Heart right ventricle (tissue), 16 donors: ENCODE measurements around the gene RPS8. TPM values are rescaled to one million over a fixed set of nuclear protein-coding genes. Genes with fewer than 3 reads are reported as not detected.

Experiments used
- ATAC-seq, 8 donors: fragments of 200-7000 bp; cut with Tn5 transposase; one replicate each; pipeline ENCODE4 v1.9.1; 2020; ENCODE audit warnings: mild to moderate bottlenecking in 8 of 8, moderate library complexity in 8 of 8, moderate number of reproducible peaks in 1 of 8
- DNase-seq, 2 donors: peaks; one replicate each; pipeline ENCODE4 v3.0.0-alpha.2; 2020
- H3K27ac ChIP-seq, 10 donors: fragments of 200-600 bp; sonication (generic) in 2 of 10; one replicate each; pipeline versions ENCODE4 v1.5.0 to v1.8.0; 2020 to 2022; ENCODE audit warnings: mild to moderate bottlenecking in 3 of 10
- H3K27me3 ChIP-seq, 7 donors: fragments of 200-600 bp; one replicate each; pipeline ENCODE4 v1.8.0; 2021 to 2022; ENCODE audit warnings: mild to moderate bottlenecking in 2 of 7
- H3K36me3 ChIP-seq, 9 donors: fragments of 200-600 bp; sonication (generic) in 1 of 9; one replicate each; pipeline versions ENCODE4 v1.5.0 to v1.8.0; 2020 to 2022; ENCODE audit warnings: mild to moderate bottlenecking in 2 of 9
- H3K4me1 ChIP-seq, 9 donors: fragments of 200-600 bp; sonication (generic) in 1 of 9; one replicate each; pipeline versions ENCODE4 v1.5.0 to v1.8.0; 2020 to 2022; ENCODE audit warnings: mild to moderate bottlenecking in 4 of 9
- H3K4me3 ChIP-seq, 10 donors: fragments of 200-600 bp; sonication (generic) in 2 of 10; one replicate each; pipeline versions ENCODE4 v1.5.0 to v1.8.0; 2020 to 2022; ENCODE audit warnings: mild to moderate bottlenecking in 7 of 10, moderate library complexity in 2 of 10
- H3K9me3 ChIP-seq, 11 donors: fragments of 200-600 bp in 10 of 11; sonication (generic) in 2 of 11; one replicate each; pipeline versions ENCODE4 v1.5.0 to v1.8.0; 2013 to 2022; ENCODE audit warnings: mild to moderate bottlenecking in 2 of 11, control low read depth in 1 of 11, moderate library complexity in 1 of 11
- CTCF ChIP-seq, 9 donors: fragments of 200-600 bp; sonication (generic) in 2 of 9; IDR thresholded peaks; one replicate each; pipeline versions ENCODE4 v1.5.0 to v1.8.0; 2021 to 2022; ENCODE audit warnings: antibody characterized with exemption in 9 of 9, mild to moderate bottlenecking in 5 of 9, moderate library complexity in 1 of 9
- WGBS, 2 donors: extraction: QIAGEN DNeasy Blood & Tissue Kit; methylation state at CpG; one replicate each; pipeline ENCODE4 v1.1.7; 2013; ENCODE audit warnings: inconsistent platforms in 1 of 2; 5-methylcytosine and 5-hydroxymethylcytosine counted together
- intact Hi-C, 10 donors: fragments of 100-400 bp; cut with DNase I; formaldehyde crosslinking; loops; one replicate each; pipeline versions ENCODE4 v1.11.1 to v1.14.2; 2022
- polyA plus RNA-seq, 2 donors: library from polyadenylated mRNA; stranded (reverse); fragments of 200-250 nt; gene quantifications; one replicate each; pipeline ENCODE4 v1.2.3, GENCODE V29; 2013
- total RNA-seq, 10 donors: library from RNA; stranded (reverse); fragmentation: NEBNext Ultra II Directional in 3 of 10; extraction: Animal tissue kit (Norgen Biotek cat#: 25700) in 3 of 10; gene quantifications; one replicate each; pipeline versions ENCODE4 v1.2.1 to v1.2.4, GENCODE V29; 2021 to 2023
- donor health status: Arrhythmogenic right ventricular cardiomyopathy.
- donor health status: ischemic (EF 13 %, LVEDD 7.1; RV severe dilation, severe dysfunction).
- donor health status: healthy with polysubstance abuse.
- donor health status: DM: no; HTN: yes; CAD: no.
- donor health status: DM: no; HTN: no; CAD: no.
- donor health status: ischemic (EF 25% LVEDD 6.9; RV normal size, moderate dysfunction).
- donor health status: ischemic (EF 25% LVEDD 5.7; RV mildly dilated, moderate dysfunction).
- donor health status: healthy.
- donor health status: DM: yes; HTN: yes; CAD: no.
- donor health status: Ischemic cardiomyopathy.
- donor health status: ischemic (EF 35%, LVEDD 5.7; RV mildly dilated, moderate dysfunction).
- donor health status: nonischemic (EF 11% LVEDD 7.7; RV severe dilation, severe dysfunction).
- donor health status: DM: yes; HTN: yes; CAD: no.
- donor health status: PGD.
- donor health status: ischemic (EF 29% LVEDD 5.4; RV normal size, mild dysfunction).
- donor health status: nonischemic (EF 23%, LVEDD 6.1; RV moderate dilation, normal function).

The RPS8 gene
- total and polyA plus RNA-seq, 12 donors: 587 to 1,942 (median 729) TPM

GRCh38 chr1:44806025-44806703 lies 30.8 kb downstream of the RPS8 start:
- DNase-seq (no peak), ATAC-seq (no peak)
- Histone ChIP-seq H3K9me3 (no peaks in the 10 kb centered on the region), H3K27me3 (no peaks in the 10 kb centered on the region), H3K4me1 (peaks cover 61 to 98% (median 90%) of the 10 kb centered on the region in 9 donors), H3K4me3 (peak overlapping the region in 6 of 10 donors; percentile 1 to 46 (median 20)), H3K27ac (peak overlapping the region; percentile 92 to 100 (median 99)), H3K36me3 (peaks cover 0 to 48% (median 23%) of the 10 kb centered on the region in 9 donors)
- TF ChIP-seq CTCF (IDR thresholded peaks at IDR 0.05): no peak
- intact Hi-C loops: no loop called here
- WGBS, 2 donors: 80 to 93% methylated on average over 68 to 70 of the region's 70 CpGs

- intact Hi-C loops: no loop called here
- H3K9me3 ChIP-seq: no peaks in the 10 kb centered on the region
- no peaks in the 10 kb centered on the region for H3K27me3 ChIP-seq
- no peak for ATAC-seq
- 41 to 47% methylated on average over 7 of the region's 7 CpGs for WGBS, 2 donors
- peak within 1 kb of the TSS; percentile 92 to 100 (median 99) for H3K27ac ChIP-seq
- peaks cover 0 to 48% (median 23%) of the 10 kb centered on the region in 9 donors for H3K36me3 ChIP-seq
- DNase-seq: no peak
- TF ChIP-seq CTCF (IDR thresholded peaks at IDR 0.05): no peak
- peaks cover 61 to 99% (median 92%) of the 10 kb centered on the region in 9 donors for H3K4me1 ChIP-seq
- H3K4me3 ChIP-seq: peak within 1 kb of the TSS in 9 of 10 donors; percentile 4 to 56 (median 47)
Observed at GRCh38 chr1:44806704-44807363, 31.5 kb downstream of the RPS8 start, which contains the start of gene DYNLT4. DYNLT4 (minus strand) TSS chr1:44807351; CDS start chr1:44806668, 683 bp downstream.

GRCh38 chr1:44807364-44808062 lies 32.2 kb downstream of the RPS8 start:
- peaks cover 0 to 44% (median 23%) of the 10 kb centered on the region in 9 donors for H3K36me3 ChIP-seq
- peak overlapping the region in 8 of 10 donors; percentile 2 to 56 (median 48) for H3K4me3 ChIP-seq
- no peaks in the 10 kb centered on the region for H3K9me3 ChIP-seq
- peak overlapping the region; percentile 92 to 100 (median 99) for H3K27ac ChIP-seq
- peaks cover 56 to 98% (median 92%) of the 10 kb centered on the region in 9 donors for H3K4me1 ChIP-seq
- TF ChIP-seq CTCF (IDR thresholded peaks at IDR 0.05): no peak
- no peaks in the 10 kb centered on the region for H3K27me3 ChIP-seq
- intact Hi-C loops: no loop called here
- ATAC-seq (peak; percentile 81 to 90 (median 87)), DNase-seq (peak; percentile 95 to 99)
- WGBS, 2 donors: 8 to 14% methylated on average over 16 of the region's 16 CpGs
